Measurements from ENCODE around the gene CD48.

DNA sequence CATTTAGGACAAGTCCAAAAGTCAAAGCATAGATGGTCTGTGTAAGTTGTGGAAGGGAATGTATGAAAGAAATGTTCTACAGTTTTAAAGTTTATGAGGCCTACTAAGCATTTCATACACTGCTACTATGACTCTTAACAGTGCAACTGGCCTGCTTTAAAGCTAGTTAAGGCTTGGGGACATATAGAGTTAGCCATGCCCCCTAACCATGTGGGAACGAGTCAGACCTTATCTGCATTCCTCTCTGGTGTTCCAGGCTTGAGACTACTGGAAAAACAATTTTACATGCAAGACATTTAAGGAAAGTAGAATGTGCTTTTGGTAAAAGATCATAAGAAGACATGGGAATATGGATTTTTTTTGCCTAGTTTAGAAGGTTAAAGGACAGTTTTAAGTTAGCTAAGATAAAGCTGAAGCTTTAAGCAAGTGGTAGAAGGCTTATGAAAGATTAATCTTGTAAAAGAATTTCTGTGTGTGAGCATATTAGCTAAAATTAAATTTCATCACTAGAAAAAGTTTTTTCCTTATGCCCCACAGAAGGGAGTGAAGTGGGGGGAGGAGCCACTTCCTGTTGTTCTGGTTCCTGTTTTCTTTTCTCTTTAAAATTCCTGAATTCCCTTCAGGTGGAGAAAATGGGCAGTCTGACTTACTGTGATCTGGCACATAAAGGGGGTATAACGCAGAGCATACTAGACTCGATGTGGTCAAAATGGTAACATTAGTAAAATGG, 8.9 kb upstream of the CD48 start:
- TF ChIP-seq CTCF (optimal IDR thresholded peaks at IDR 0.05 in 1 of 3, IDR thresholded peaks at IDR 0.05 in 1 of 3, conservative IDR thresholded peaks at IDR 0.05 in 1 of 3; ENCODE audit: extremely low read depth in 1 of 3, insufficient read depth in 2 of 3, low read length in 3 of 3) (no peak), EZH2 (IDR thresholded peaks at IDR 0.05; ENCODE audit: low read length) (no peak)

All from keratinocyte (primary cell).